DOHH2 (cell line): ENCODE data around the gene ADGRL3.

Source experiments
- H3F3A ChIP-seq: fragments of 200-600 bp; sonication (generic), shearing (Covaris generic); 2 replicates; pipeline ENCODE4 v1.6.0; 2016; ENCODE audit warnings: antibody characterized with exemption, mild to moderate bottlenecking; ENCODE audit not compliant: control insufficient read depth, insufficient read depth
- H3K27ac ChIP-seq: fragments of 200-600 bp; sonication (generic); 2 replicates; pipeline ENCODE4 v1.5.1; 2014; ENCODE audit warnings: low read depth, mild to moderate bottlenecking, low read length, moderate library complexity
- H3K27me3 ChIP-seq: fragments of 200-600 bp; sonication (generic); 2 replicates; pipeline ENCODE4 v1.6.1; 2014; ENCODE audit warnings: mild to moderate bottlenecking, low read length, mixed read lengths; ENCODE audit not compliant: control insufficient read depth
- H3K36me3 ChIP-seq: fragments of 200-600 bp; sonication (generic); 2 replicates; pipeline ENCODE4 v1.6.1; 2014; ENCODE audit warnings: mild to moderate bottlenecking, low read length, moderate library complexity, mixed read lengths; ENCODE audit not compliant: control insufficient read depth
- H3K4me1 ChIP-seq: fragments of 200-600 bp; sonication (generic); 2 replicates; pipeline ENCODE4 v1.6.1; 2014; ENCODE audit warnings: mild to moderate bottlenecking, low read length, mixed read lengths; ENCODE audit not compliant: control insufficient read depth
- H3K4me2 ChIP-seq: fragments of 200-600 bp; sonication (generic); 2 replicates; pipeline ENCODE4 v1.6.0; 2014; ENCODE audit warnings: mild to moderate bottlenecking, low read length, moderate library complexity
- H3K4me3 ChIP-seq: fragments of 200-600 bp; sonication (generic); 2 replicates; pipeline ENCODE4 v1.5.1; 2014; ENCODE audit warnings: mild to moderate bottlenecking, low read length, mixed read lengths
- H3K79me2 ChIP-seq: fragments of 200-600 bp; sonication (generic); 2 replicates; pipeline ENCODE4 v1.6.1; 2014; ENCODE audit warnings: mild to moderate bottlenecking, low read length, mixed read lengths; ENCODE audit not compliant: control insufficient read depth
- H3K9me2 ChIP-seq: fragments of 200-600 bp; sonication (generic); replicated peaks from 2 replicates; pipeline ENCODE4 v1.6.1; 2014; ENCODE audit warnings: mild to moderate bottlenecking, low read length, mixed read lengths; ENCODE audit not compliant: control insufficient read depth
- H3K9me3 ChIP-seq: fragments of 200-600 bp; sonication (generic); 2 replicates; pipeline ENCODE4 v1.6.1; 2014; ENCODE audit warnings: antibody characterized with exemption, low read length, mixed read lengths; ENCODE audit not compliant: control insufficient read depth, insufficient read depth
- H4K20me1 ChIP-seq: fragments of 200-600 bp; sonication (generic); 2 replicates; pipeline ENCODE4 v1.6.0; 2014; ENCODE audit warnings: low read depth, mild to moderate bottlenecking, antibody characterized with exemption, low read length, moderate library complexity; ENCODE audit not compliant: control insufficient read depth, insufficient read depth
- EZH2phosphoT487 ChIP-seq: fragments of 200-600 bp; sonication (generic); IDR thresholded peaks from 2 replicates; pipeline ENCODE4 v1.6.1; 2017; ENCODE audit warnings: borderline replicate concordance, mild to moderate bottlenecking, antibody characterized with exemption, low read length, moderate library complexity, mixed read lengths
- TF ChIP-seq, protein P1 (sequence below): fragments of 200-600 bp; sonication (generic); IDR thresholded peaks from one replicate; pipeline ENCODE4 v1.5.1; 2014; ENCODE audit warnings: antibody characterized with exemption, mild to moderate bottlenecking, low read depth, low read length; ENCODE audit not compliant: poor library complexity, severe bottlenecking

Gene ADGRL3

DNA sequence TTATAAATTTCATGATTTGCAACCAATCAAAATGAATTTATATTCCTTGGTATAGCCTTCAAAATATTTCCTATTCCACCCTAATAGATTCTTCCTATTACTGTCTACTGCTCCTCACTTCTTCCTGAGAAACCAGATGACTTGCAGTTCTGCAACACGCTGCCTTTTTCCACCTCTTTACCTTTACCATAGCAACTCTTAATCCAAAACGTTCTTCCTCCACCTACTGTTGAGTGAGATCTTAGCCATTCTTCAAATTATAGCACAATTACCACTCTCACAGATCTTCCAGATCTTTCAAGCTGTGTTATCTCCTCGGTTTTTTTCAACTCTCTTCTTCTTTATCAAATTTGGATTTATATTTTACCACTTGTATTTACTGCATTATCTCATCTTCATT lies 289.8 kb downstream of the ADGRL3 start:
- no peaks in the 10 kb centered on the region for H3K36me3 ChIP-seq
- H3K4me3 ChIP-seq = no peak overlapping the region
- no peaks in the 10 kb centered on the region for H3K27me3 ChIP-seq
- no peaks in the 10 kb centered on the region for H3K4me1 ChIP-seq
- H3K79me2 ChIP-seq = no peaks in the 10 kb centered on the region
- no peaks in the 10 kb centered on the region for H3K9me2 ChIP-seq
- H3F3A ChIP-seq = no peaks in the 10 kb centered on the region
- no peaks in the 10 kb centered on the region for H4K20me1 ChIP-seq
- no peak overlapping the region for H3K4me2 ChIP-seq
- H3K9me3 ChIP-seq = no peaks in the 10 kb centered on the region
- no peak for TF ChIP-seq EZH2phosphoT487
- TF ChIP-seq, protein P1, sequence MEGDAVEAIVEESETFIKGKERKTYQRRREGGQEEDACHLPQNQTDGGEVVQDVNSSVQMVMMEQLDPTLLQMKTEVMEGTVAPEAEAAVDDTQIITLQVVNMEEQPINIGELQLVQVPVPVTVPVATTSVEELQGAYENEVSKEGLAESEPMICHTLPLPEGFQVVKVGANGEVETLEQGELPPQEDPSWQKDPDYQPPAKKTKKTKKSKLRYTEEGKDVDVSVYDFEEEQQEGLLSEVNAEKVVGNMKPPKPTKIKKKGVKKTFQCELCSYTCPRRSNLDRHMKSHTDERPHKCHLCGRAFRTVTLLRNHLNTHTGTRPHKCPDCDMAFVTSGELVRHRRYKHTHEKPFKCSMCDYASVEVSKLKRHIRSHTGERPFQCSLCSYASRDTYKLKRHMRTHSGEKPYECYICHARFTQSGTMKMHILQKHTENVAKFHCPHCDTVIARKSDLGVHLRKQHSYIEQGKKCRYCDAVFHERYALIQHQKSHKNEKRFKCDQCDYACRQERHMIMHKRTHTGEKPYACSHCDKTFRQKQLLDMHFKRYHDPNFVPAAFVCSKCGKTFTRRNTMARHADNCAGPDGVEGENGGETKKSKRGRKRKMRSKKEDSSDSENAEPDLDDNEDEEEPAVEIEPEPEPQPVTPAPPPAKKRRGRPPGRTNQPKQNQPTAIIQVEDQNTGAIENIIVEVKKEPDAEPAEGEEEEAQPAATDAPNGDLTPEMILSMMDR = no peak
- H3K27ac ChIP-seq = no peak overlapping the region

DNA sequence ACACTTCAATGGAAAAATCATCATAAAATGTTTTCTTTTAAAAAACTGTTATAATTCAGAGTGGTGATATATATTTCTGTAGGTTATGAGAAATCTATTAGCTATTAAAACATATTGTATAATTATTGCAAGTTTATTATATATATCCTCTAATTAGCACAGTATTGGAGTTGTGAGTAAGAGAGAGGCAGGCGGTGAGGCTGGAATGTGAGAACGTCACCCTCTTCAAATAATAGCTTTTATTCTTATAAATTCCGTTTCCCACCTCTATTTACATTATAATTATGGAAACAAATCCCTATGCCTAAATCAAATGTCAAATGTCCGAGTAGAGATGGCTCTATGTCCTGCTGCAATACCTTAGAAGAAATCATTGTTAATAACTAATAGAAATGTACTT lies 292.9 kb downstream of the ADGRL3 start:
- H3K9me3 ChIP-seq = no peaks in the 10 kb centered on the region
- no peak overlapping the region for H3K4me3 ChIP-seq
- H4K20me1 ChIP-seq = no peaks in the 10 kb centered on the region
- TF ChIP-seq, protein P1 = no peak
- no peak for TF ChIP-seq EZH2phosphoT487
- no peaks in the 10 kb centered on the region for H3F3A ChIP-seq
- H3K27ac ChIP-seq = no peak overlapping the region
- H3K36me3 ChIP-seq = no peaks in the 10 kb centered on the region
- no peaks in the 10 kb centered on the region for H3K9me2 ChIP-seq
- H3K27me3 ChIP-seq = no peaks in the 10 kb centered on the region
- no peaks in the 10 kb centered on the region for H3K4me1 ChIP-seq
- H3K4me2 ChIP-seq = no peak overlapping the region
- no peaks in the 10 kb centered on the region for H3K79me2 ChIP-seq

DNA sequence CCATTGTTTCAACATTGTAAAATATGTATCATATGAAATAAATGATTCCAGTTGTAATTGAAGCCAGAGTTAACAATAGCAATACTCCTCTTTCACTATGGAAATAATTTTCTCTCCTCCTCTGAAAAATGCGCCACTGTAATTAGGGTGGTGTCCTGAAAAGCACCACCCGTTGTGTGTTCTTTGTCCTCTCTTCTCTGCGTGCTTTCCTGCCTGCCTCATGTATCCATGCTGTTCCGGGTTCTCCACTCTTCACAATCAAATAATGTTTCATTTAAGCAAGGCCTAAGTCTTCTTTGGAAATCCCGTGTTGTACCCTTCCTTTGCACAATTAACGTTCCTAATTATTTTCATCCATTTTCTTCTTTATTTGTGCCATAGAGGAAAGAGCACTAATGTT lies 293.3 kb downstream of the ADGRL3 start:
- Histone ChIP-seq H3K4me3 (no peak overlapping the region), H3K9me3 (no peaks in the 10 kb centered on the region), H4K20me1 (no peaks in the 10 kb centered on the region), H3F3A (no peaks in the 10 kb centered on the region), H3K4me2 (no peak overlapping the region), H3K36me3 (no peaks in the 10 kb centered on the region), H3K27ac (no peak overlapping the region), H3K4me1 (no peaks in the 10 kb centered on the region), H3K27me3 (no peaks in the 10 kb centered on the region), H3K79me2 (no peaks in the 10 kb centered on the region), H3K9me2 (no peaks in the 10 kb centered on the region)
- TF ChIP-seq, protein P1 = no peak
- TF ChIP-seq EZH2phosphoT487 = no peak

DNA sequence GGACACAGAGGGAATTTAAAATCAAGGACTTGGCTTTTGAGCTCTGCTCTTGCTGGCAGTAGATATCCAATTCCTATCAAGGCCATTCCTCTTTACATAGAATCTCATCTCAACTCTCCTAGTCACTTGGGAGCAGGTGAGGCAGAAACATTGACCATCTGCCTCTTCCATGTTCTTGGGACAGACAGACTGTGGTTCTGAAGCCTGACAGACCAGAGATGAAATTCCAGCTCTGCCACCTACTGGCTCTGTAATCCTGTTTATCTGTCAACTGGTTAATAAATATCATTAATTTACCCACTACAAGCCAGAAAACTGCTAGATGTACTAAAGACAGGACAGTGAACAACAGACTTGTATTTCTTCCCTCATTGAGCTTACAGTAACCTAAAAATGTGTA lies 300.8 kb downstream of the ADGRL3 start:
- Histone ChIP-seq H4K20me1 (no peaks in the 10 kb centered on the region), H3K9me2 (0 out of 2 replicates have a peak, but pooled peaks cover 2% of the 10 kb centered on the region), H3K4me3 (no peak overlapping the region), H3K4me2 (no peak overlapping the region), H3K36me3 (no peaks in the 10 kb centered on the region), H3K27ac (no peak overlapping the region), H3K9me3 (no peaks in the 10 kb centered on the region), H3K4me1 (no peaks in the 10 kb centered on the region), H3K79me2 (no peaks in the 10 kb centered on the region), H3F3A (no peaks in the 10 kb centered on the region), H3K27me3 (no peaks in the 10 kb centered on the region)
- no peak for TF ChIP-seq EZH2phosphoT487
- TF ChIP-seq, protein P1 = no peak
